ENCODE measurements around the gene PLCH1. TPM values are rescaled to one million over a fixed set of nuclear protein-coding genes. Genes with fewer than 3 reads are reported as not detected.

The PLCH1 gene
- total and polyA plus RNA-seq, 2 experiments from 2014 or later: 2.6 to 5.8 TPM

GRCh38 chr3:155528579-155528978 is 216.3 kb downstream of the PLCH1 start:
- Histone ChIP-seq H3K36me3 (replicated peaks; ENCODE audit: insufficient read depth, low read depth) (no peaks in the 10 kb centered on the region), H3K27ac (no peak overlapping the region), H3K27me3 (no peaks in the 10 kb centered on the region), H3K79me2 (no peaks in the 10 kb centered on the region), H2AFZ (no peak overlapping the region), H3K9me3 (ENCODE audit: low read depth) (no peaks in the 10 kb centered on the region), H4K20me1 (ENCODE audit: insufficient read depth, poor library complexity, severe bottlenecking) (no peaks in the 10 kb centered on the region), H3K4me2 (no peak overlapping the region), H3K4me3 (no peak overlapping the region), H3K4me1 (ENCODE audit: insufficient read depth) (no peaks in the 10 kb centered on the region), H3K9me2 (replicated peaks; ENCODE audit: insufficient read depth) (no peaks in the 10 kb centered on the region)
- DNase-seq (ENCODE audit: low spot score): no peak
- TF ChIP-seq EZH2phosphoT487 (IDR thresholded peaks at IDR 0.05; ENCODE audit: low read depth, severe bottlenecking, unreplicated experiment) (no peak), EZH2 (IDR thresholded peaks at IDR 0.05; ENCODE audit: borderline replicate concordance) (no peak)

- no peaks in the 10 kb centered on the region for H4K20me1 ChIP-seq (ENCODE audit: insufficient read depth, poor library complexity, severe bottlenecking)
- H2AFZ ChIP-seq: no peak overlapping the region
- no peak overlapping the region for H3K4me3 ChIP-seq
- 92% methylated on average over 5 of the region's 5 CpGs for WGBS (ENCODE audit: low lambda C conversion rate, missing lambda C conversion rate)
- no peaks in the 10 kb centered on the region for H3K79me2 ChIP-seq
- no peaks in the 10 kb centered on the region for H3K27me3 ChIP-seq
- no peak for DNase-seq (ENCODE audit: low spot score)
- H3K4me1 ChIP-seq (ENCODE audit: insufficient read depth): no peaks in the 10 kb centered on the region
- TF ChIP-seq EZH2 (IDR thresholded peaks at IDR 0.05; ENCODE audit: borderline replicate concordance): no peak
- TF ChIP-seq EZH2phosphoT487 (IDR thresholded peaks at IDR 0.05; ENCODE audit: low read depth, severe bottlenecking, unreplicated experiment): no peak
- TF ChIP-seq CTCF (IDR thresholded peaks at IDR 0.05; ENCODE audit: poor library complexity): no peak
- H3K9me2 ChIP-seq (replicated peaks; ENCODE audit: insufficient read depth): no peaks in the 10 kb centered on the region
- H3K27ac ChIP-seq: no peak overlapping the region
- H3K36me3 ChIP-seq (replicated peaks; ENCODE audit: insufficient read depth, low read depth): no peaks in the 10 kb centered on the region
- no peaks in the 10 kb centered on the region for H3K9me3 ChIP-seq (ENCODE audit: low read depth)
- no peak overlapping the region for H3K4me2 ChIP-seq
Observed at GRCh38 chr3:155525324-155525833, 219.5 kb downstream of the PLCH1 start.

- H3K9me2 ChIP-seq (replicated peaks; ENCODE audit: insufficient read depth): no peaks in the 10 kb centered on the region
- TF ChIP-seq CTCF (IDR thresholded peaks at IDR 0.05; ENCODE audit: poor library complexity) (no peak), EZH2 (IDR thresholded peaks at IDR 0.05; ENCODE audit: borderline replicate concordance) (no peak), EZH2phosphoT487 (IDR thresholded peaks at IDR 0.05; ENCODE audit: low read depth, severe bottlenecking, unreplicated experiment) (no peak)
- 90% methylated on average over 2 of the region's 2 CpGs for WGBS (ENCODE audit: low lambda C conversion rate, missing lambda C conversion rate)
- DNase-seq (ENCODE audit: low spot score): no peak
- H3K27ac ChIP-seq: no peak overlapping the region
- no peaks in the 10 kb centered on the region for H3K4me1 ChIP-seq (ENCODE audit: insufficient read depth)
- no peak overlapping the region for H3K4me3 ChIP-seq
- H3K79me2 ChIP-seq: no peaks in the 10 kb centered on the region
- no peak overlapping the region for H3K4me2 ChIP-seq
- no peak overlapping the region for H2AFZ ChIP-seq
- no peaks in the 10 kb centered on the region for H3K27me3 ChIP-seq
- no peaks in the 10 kb centered on the region for H3K9me3 ChIP-seq (ENCODE audit: low read depth)
- no peaks in the 10 kb centered on the region for H4K20me1 ChIP-seq (ENCODE audit: insufficient read depth, poor library complexity, severe bottlenecking)
- H3K36me3 ChIP-seq (replicated peaks; ENCODE audit: insufficient read depth, low read depth): no peaks in the 10 kb centered on the region
Observed at GRCh38 chr3:155520463-155520862, 224.4 kb downstream of the PLCH1 start.

GRCh38 chr3:155519078-155519477 is 225.8 kb downstream of the PLCH1 start:
- Histone ChIP-seq H3K9me2 (replicated peaks; ENCODE audit: insufficient read depth) (no peaks in the 10 kb centered on the region), H3K79me2 (no peaks in the 10 kb centered on the region), H3K27ac (no peak overlapping the region), H3K4me2 (no peak overlapping the region), H3K4me1 (ENCODE audit: insufficient read depth) (no peaks in the 10 kb centered on the region), H3K9me3 (ENCODE audit: low read depth) (no peaks in the 10 kb centered on the region), H3K36me3 (replicated peaks; ENCODE audit: insufficient read depth, low read depth) (no peaks in the 10 kb centered on the region), H3K4me3 (no peak overlapping the region), H2AFZ (no peak overlapping the region), H3K27me3 (no peaks in the 10 kb centered on the region), H4K20me1 (ENCODE audit: insufficient read depth, poor library complexity, severe bottlenecking) (no peaks in the 10 kb centered on the region)
- DNase-seq (ENCODE audit: low spot score): no peak
- TF ChIP-seq EZH2phosphoT487 (IDR thresholded peaks at IDR 0.05; ENCODE audit: low read depth, severe bottlenecking, unreplicated experiment) (no peak), CTCF (IDR thresholded peaks at IDR 0.05; ENCODE audit: poor library complexity) (no peak), EZH2 (IDR thresholded peaks at IDR 0.05; ENCODE audit: borderline replicate concordance) (no peak)
- WGBS (ENCODE audit: low lambda C conversion rate, missing lambda C conversion rate): 87% methylated on average over 3 of the region's 3 CpGs

Measured in hepatocyte (in vitro differentiated cells).